ENCODE results near the gene MBD3.
A peak's percentile ranks its signal among the peaks of the same experiment; 100 is the strongest.

Gene MBD3

GRCh38 chr19:1593501-1593772, 772 bp upstream of the MBD3 start:
- Histone ChIP-seq H3K79me2 (ENCODE audit: insufficient read depth, low read length) (peaks cover 35% of the 10 kb centered on the region), H3K4me1 (ENCODE audit: insufficient read depth, low read length, severe bottlenecking) (peaks cover 42% of the 10 kb centered on the region), H3K4me2 (ENCODE audit: low read length) (peak overlapping the region; percentile 83), H3K9ac (ENCODE audit: low read length) (peak overlapping the region; percentile 86), H3K27me3 (ENCODE audit: insufficient read depth, low read length) (no peaks in the 10 kb centered on the region), H3K27ac (ENCODE audit: low read depth, low read length, poor library complexity, severe bottlenecking) (peak overlapping the region; percentile 64), H3K36me3 (ENCODE audit: insufficient read depth, low read length) (peaks cover 50% of the 10 kb centered on the region), H3K9me2 (ENCODE audit: low read depth, low read length) (no peaks in the 10 kb centered on the region), H4K20me1 (ENCODE audit: insufficient read depth, low read length) (no peaks in the 10 kb centered on the region), H3K4me3 (ENCODE audit: low read depth, low read length, poor library complexity, severe bottlenecking) (peak overlapping the region; percentile 66), H3F3A (ENCODE audit: insufficient read depth, low read length) (0 out of 2 replicates have a peak, but pooled peaks cover 4% of the 10 kb centered on the region), H3K9me3 (ENCODE audit: low read length) (no peaks in the 10 kb centered on the region), H2AFZ (ENCODE audit: low read length) (no peak overlapping the region)
- TF ChIP-seq EZH2 (IDR thresholded peaks at IDR 0.05; ENCODE audit: borderline replicate concordance, low read length) (no peak), CTCF (IDR thresholded peaks at IDR 0.05; ENCODE audit: low read length) (no peak)

GRCh38 chr19:1592024-1592754, 476 bp downstream of the MBD3 start:
- H3K4me1 ChIP-seq (ENCODE audit: insufficient read depth, low read length, severe bottlenecking) = peaks cover 33% of the 10 kb centered on the region
- H3K9me3 ChIP-seq (ENCODE audit: low read length) = no peaks in the 10 kb centered on the region
- peaks cover 50% of the 10 kb centered on the region for H3K36me3 ChIP-seq (ENCODE audit: insufficient read depth, low read length)
- peak overlapping the region; percentile 99 for H3K4me3 ChIP-seq (ENCODE audit: low read depth, low read length, poor library complexity, severe bottlenecking)
- H2AFZ ChIP-seq (ENCODE audit: low read length) = no peak overlapping the region
- H3K9ac ChIP-seq (ENCODE audit: low read length) = peak overlapping the region; percentile 100
- H3K27me3 ChIP-seq (ENCODE audit: insufficient read depth, low read length) = no peaks in the 10 kb centered on the region
- peak overlapping the region; percentile 99 for H3K4me2 ChIP-seq (ENCODE audit: low read length)
- no peaks in the 10 kb centered on the region for H4K20me1 ChIP-seq (ENCODE audit: insufficient read depth, low read length)
- peaks cover 47% of the 10 kb centered on the region for H3K79me2 ChIP-seq (ENCODE audit: insufficient read depth, low read length)
- 0 out of 2 replicates have a peak, but pooled peaks cover 4% of the 10 kb centered on the region for H3F3A ChIP-seq (ENCODE audit: insufficient read depth, low read length)
- H3K9me2 ChIP-seq (ENCODE audit: low read depth, low read length) = no peaks in the 10 kb centered on the region
- TF ChIP-seq CTCF (IDR thresholded peaks at IDR 0.05; ENCODE audit: low read length) (no peak), EZH2 (IDR thresholded peaks at IDR 0.05; ENCODE audit: borderline replicate concordance, low read length) (no peak)
- H3K27ac ChIP-seq (ENCODE audit: low read depth, low read length, poor library complexity, severe bottlenecking) = peak overlapping the region; percentile 92

- no peak for TF ChIP-seq CTCF (IDR thresholded peaks at IDR 0.05; ENCODE audit: low read length)
- no peak for TF ChIP-seq EZH2 (IDR thresholded peaks at IDR 0.05; ENCODE audit: borderline replicate concordance, low read length)
- H3F3A ChIP-seq (ENCODE audit: insufficient read depth, low read length) = 0 out of 2 replicates have a peak, but pooled peaks cover 4% of the 10 kb centered on the region
- H2AFZ ChIP-seq (ENCODE audit: low read length) = no peak overlapping the region
- H4K20me1 ChIP-seq (ENCODE audit: insufficient read depth, low read length) = no peaks in the 10 kb centered on the region
- H3K9me3 ChIP-seq (ENCODE audit: low read length) = no peaks in the 10 kb centered on the region
- peaks cover 49% of the 10 kb centered on the region for H3K79me2 ChIP-seq (ENCODE audit: insufficient read depth, low read length)
- no peaks in the 10 kb centered on the region for H3K27me3 ChIP-seq (ENCODE audit: insufficient read depth, low read length)
- H3K4me1 ChIP-seq (ENCODE audit: insufficient read depth, low read length, severe bottlenecking) = peaks cover 28% of the 10 kb centered on the region
- peak overlapping the region; percentile 99 for H3K4me3 ChIP-seq (ENCODE audit: low read depth, low read length, poor library complexity, severe bottlenecking)
- H3K9ac ChIP-seq (ENCODE audit: low read length) = peak overlapping the region; percentile 100
- peak overlapping the region; percentile 92 for H3K27ac ChIP-seq (ENCODE audit: low read depth, low read length, poor library complexity, severe bottlenecking)
- peak overlapping the region; percentile 99 for H3K4me2 ChIP-seq (ENCODE audit: low read length)
- no peaks in the 10 kb centered on the region for H3K9me2 ChIP-seq (ENCODE audit: low read depth, low read length)
- peaks cover 44% of the 10 kb centered on the region; the same call in 1 of the 2 replicates for H3K36me3 ChIP-seq (ENCODE audit: insufficient read depth, low read length)
Measured at GRCh38 chr19:1591421-1592023, 1.1 kb downstream of the MBD3 start.

Measured in OCI-LY1 (cell line).